ENCODE results near the gene SSBP3.

Gene SSBP3

DNA sequence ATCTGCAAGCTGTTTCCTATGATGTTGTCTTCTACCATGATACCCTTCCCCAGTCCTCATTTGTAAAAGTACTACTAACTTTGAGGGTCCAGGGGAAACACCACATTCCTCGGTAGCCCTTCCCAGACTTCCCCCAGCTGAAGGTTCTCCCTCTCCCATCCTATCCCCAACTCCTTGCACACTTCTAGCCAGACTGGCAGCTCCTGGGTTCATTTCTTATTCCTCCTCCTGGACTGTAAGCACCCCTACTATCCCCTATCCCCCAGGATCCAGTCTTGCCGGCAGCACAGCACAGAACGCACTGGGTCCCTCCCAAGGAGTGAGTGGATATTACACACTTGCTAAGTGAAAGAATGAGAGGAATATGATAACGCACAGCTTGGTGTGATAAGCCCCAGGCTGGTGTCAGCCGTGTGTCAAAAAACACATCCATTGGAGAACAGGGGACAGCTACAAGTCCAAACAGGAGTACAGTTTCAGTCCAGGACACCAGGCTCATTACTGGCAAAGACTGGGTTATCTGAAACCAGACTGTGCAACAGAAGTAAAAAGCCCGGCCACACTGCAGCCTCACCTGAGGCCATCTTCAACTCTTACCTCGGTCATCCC lies 100.2 kb downstream of the SSBP3 start:
- DNase-seq (ENCODE audit: low spot score): no peak

DNA sequence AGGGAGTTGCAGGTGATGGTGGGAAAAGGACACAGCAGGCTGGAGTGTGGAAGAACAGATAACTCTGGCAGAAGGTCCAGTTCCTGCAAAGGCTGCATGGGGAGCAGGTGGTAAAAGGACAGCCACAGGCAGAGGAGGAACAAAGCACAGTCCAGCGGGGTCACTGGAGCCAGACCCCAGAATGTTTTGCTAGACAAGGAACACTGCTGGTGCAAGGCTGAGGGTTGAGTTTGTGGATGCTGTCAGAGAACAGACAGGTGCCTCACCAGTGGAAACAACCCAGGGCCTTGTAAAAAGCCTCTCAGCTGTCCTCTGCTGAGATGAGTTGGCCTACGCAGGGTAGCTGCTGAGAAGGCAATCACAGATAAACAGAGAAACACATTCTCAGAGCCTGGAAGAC lies 101.7 kb downstream of the SSBP3 start:
- DNase-seq (ENCODE audit: low spot score): no peak

DNA sequence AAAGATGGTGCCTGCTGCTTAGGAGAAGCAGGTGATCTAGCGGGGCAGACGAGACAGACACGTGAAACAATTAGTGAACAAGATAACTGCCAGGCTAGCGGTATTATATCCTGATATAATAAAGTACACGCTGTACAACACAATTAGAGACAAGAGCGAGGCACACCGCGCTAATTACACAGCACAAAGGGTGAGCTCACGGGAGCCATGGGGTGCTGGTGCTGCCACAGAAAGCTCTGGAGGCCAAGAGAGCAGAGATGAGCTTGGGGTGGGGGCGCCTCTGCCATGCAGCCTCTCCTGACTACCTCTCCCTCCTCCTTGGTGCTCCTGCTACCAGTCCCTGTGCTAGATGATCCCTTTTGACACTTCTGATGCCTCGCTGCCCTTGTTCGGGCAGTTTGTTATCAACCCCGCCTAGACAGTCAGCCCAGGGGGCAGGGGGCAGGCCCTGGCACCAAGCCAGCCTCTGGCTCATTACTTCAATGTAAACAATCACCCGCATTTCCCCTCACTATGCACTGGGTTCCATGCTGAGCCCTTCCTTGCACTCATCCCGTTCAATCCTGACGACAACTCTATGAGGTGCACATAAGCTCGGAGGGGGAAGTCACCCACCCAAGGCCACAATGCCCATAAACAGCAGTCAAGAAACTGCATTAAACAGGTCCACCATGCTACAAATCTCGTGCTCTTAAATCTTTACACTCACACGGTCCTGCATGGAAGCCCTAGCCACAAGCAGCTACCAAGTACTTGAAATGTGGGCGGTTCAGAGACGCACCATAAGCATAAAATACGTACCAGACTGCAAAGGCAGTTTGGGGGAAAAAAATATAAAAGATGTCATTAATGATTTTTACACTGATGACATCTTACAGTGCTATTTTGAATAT lies 103.0 kb downstream of the SSBP3 start:
- DNase-seq (ENCODE audit: low spot score): no peak

- DNase-seq (ENCODE audit: low spot score): no peak
Observed at GRCh38 chr1:54302549-54302948, 103.6 kb downstream of the SSBP3 start.

- DNase-seq (ENCODE audit: low spot score): no peak
Observed at GRCh38 chr1:54301497-54301896, 104.7 kb downstream of the SSBP3 start.

DNA sequence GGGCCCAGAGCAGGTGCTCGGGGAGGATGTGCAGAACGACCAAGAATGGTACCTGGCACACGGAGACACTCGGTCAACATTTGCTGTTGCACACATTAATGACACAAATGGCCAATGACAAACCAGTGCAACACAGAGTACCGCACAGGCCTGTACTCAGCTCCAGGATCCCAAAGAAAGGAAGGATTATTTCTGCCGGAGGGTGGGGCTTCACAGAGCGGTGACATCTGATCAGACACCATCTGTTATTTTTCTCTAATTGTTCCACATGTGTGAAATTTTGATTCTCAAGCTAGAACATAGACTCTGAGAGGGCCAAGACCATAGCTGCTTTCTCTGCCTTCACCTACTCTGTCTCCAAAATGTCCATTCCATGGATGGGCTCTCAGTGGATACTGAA lies 105.8 kb downstream of the SSBP3 start:
- DNase-seq (ENCODE audit: low spot score): no peak

- DNase-seq (ENCODE audit: low spot score): no peak
Observed at GRCh38 chr1:54299037-54299436, 107.2 kb downstream of the SSBP3 start.

DNA sequence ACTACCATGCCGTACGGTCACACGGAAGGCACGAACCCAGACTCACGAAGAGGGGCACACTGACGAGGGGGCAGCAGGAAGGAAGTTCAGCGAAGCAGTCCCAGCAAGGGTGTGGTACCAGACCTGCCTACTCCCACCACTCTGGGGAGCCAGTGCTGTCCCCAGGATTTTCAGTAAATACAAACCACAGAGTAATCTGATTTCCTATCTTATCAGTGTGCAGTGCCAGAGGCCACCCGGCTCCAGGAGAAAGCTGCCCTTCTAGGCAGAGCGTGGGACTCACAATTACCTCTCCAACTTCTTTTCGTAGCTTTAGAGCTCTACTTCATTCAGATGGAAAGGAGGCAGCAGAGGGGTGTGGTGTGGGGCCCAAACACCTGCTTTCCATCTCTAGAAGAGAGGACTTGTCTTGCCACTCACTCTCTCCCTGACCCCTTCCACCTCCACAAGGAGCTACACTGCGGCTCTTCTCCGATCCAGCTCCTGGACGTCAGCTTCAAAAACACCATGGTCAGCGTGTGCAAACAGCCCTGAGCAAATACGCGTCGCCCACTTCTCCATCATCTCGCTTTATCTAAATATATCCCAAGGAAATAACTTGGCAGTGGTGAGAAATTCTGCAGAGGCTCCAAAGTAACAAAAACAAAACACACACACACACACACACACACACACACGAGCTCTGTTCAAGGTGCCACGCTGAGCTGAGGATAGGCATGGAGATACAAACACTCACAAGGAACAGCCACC lies 107.7 kb downstream of the SSBP3 start:
- no peak for DNase-seq (ENCODE audit: low spot score)

GRCh38 chr1:54297596-54298283 lies 108.5 kb downstream of the SSBP3 start:
- DNase-seq (ENCODE audit: low spot score): no peak

DNA sequence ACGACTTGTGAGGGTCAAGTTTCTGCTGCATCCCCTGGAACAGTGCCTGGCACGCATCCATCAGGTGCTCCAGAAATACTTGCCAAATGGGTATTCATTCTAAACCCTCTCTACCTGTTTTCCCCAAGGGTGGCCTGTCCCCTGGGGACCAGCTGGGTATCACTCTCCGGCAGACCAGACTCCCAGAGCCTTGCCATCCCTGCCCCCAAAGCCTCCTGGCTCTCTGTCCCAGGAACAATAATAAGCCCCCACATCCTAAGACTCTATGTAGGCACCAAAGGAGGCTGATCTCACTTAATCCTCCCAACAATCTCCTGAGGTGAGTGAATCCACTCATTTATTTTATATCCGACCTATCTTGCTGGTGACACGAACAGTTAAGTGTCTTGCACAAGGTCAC lies 109.5 kb downstream of the SSBP3 start:
- DNase-seq (ENCODE audit: low spot score): no peak

DNA sequence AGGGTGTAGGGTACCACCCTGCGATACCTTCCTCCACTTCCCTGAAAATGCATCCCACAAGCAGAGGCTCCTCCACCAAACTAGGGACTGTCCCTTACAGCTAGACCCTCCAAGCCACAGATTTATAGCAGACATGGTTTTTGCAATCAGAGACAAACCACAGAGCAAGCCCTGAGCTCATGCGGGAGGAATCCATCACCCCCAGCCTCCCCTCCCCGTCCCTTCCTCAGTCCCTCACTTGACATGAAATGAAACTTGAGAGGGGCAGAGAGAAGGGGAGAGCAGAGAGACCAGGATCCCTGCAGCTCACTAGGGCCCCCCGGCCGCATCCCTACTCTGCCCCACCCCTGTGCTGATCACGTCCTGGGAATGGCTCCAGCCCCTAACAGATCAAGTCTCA lies 111.3 kb downstream of the SSBP3 start:
- DNase-seq (ENCODE audit: low spot score): no peak

- DNase-seq (ENCODE audit: low spot score): no peak
Observed at GRCh38 chr1:54292002-54292911, 113.9 kb downstream of the SSBP3 start.

DNA sequence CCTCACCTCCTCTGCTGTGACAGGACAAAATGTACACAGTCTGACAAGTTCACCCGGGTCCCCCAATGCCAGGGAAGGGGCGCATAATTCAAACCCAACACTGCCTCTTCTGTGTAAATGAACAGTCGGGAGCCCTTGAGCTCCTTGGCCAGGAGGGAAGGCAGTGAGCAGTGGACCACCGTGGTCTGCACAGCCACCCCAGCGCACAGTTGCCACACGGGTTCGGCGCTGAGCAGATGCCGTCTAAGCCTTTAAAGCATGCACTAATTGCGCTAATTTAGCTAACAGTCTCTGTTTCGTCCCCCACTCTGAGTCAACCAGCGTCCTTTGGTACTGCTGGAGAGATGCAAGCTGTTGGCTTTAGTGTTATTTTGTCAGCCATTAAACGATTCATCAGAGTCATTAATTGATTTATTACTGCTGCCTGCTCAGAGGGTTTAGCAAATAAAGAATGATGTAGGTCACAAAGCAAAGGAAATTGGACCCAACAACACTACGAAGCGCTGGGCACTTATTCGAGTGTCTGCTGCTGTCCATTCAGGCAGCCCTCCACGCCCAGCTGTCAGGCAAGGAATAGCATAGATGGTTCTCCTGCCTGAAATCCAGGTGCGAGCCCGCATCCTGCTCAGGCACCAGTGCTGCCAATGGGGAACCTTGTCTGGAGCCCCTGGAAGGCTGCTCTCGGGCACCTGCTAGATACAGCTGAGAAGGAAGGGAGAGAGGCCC lies 114.8 kb downstream of the SSBP3 start:
- no peak for DNase-seq (ENCODE audit: low spot score)

- no peak for DNase-seq (ENCODE audit: low spot score)
Observed at GRCh38 chr1:54290506-54291184, 115.5 kb downstream of the SSBP3 start.

DNA sequence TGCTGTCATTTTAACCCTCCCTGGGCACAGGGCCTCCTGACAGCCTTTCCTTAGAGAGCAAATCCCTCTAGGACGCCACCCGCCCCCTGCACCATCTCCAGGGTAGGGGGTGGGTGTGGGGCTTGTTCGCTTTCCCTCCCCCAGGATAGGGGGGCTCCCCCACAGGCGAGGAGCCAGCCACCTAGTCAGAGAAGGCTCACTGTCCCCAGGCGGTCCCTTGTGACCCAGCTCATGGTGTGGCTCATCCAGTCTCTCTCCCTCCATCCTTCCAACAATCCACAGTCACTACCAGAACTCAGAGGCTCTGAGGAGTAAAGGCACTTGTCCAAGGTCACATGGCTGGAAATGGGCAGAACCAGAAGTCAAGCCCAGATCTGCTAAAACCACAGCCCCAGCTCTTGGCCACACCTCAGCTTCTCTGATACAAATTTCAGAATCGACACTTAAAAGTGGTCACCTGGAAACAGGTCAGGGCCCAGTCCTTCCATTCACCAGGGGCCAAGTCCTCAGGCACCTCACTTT lies 116.4 kb downstream of the SSBP3 start:
- DNase-seq (ENCODE audit: low spot score): no peak

GRCh38 chr1:54287801-54288211 lies 118.4 kb downstream of the SSBP3 start:
- DNase-seq (ENCODE audit: low spot score): peak; percentile 43

- peak; percentile 74 for DNase-seq (ENCODE audit: low spot score)
Observed at GRCh38 chr1:54287176-54287650, 119.0 kb downstream of the SSBP3 start.

DNA sequence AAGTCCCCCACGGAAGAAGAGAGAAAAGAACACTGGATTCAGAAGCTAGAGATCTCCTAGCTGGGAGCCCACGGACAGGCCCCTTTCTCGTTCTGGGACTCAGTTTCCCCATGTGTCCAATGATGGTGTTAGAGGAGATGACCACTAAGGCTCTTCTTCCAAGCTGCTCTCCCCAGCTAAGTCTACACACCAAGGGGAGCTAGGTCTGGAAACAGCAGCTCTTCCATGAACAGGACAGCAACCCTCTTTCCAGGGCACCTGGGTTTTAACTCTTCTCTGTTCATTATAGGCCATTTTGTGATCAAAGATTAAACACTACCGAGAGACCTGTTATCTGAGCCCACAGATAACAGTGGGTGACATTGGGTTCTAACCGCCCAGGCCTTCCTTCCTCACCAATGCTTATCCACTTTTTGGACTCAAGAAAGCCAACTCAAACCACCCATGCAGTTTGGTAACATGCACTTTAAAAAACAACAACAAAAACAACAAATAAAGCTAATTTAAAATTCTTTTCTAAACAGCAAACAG lies 120.3 kb downstream of the SSBP3 start:
- DNase-seq (ENCODE audit: low spot score): no peak

All from kidney capillary endothelial cell (primary cell).